ENCODE results near the gene OLFM2.
"Not testable (repeated sequence)": the region's sequence is repeated elsewhere in the genome, so short reads cannot be mapped to it uniquely, and the experiment has no call there.

OLFM2 gene

GRCh38 chr19:9941671-9942070 lies 5.4 kb upstream of the OLFM2 start:
- DNase-seq (ENCODE audit: low read depth), result no peak

DNA sequence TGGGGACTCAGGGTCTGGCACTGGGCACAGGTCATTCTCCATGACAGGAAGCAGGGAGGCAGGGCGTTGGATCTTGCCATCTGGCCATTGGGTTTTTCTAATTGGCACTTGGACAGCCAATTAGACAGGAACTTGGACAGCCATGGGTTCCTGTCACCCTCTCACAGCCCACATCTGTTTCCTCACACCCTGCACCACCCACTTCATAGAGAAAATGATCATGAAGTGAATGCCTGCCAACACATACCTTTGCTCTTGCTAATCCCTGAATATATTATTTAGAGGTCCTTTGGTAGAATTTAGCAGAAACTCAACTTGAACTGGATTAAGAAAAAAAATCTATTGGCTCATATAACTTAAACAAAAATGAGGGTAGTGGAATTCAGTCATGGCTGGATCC lies 4.9 kb upstream of the OLFM2 start:
- DNase-seq (ENCODE audit: low read depth), result no peak

GRCh38 chr19:9940778-9941177 lies 4.5 kb upstream of the OLFM2 start:
- DNase-seq (ENCODE audit: low read depth), result no peak

- DNase-seq (ENCODE audit: low read depth), result no peak
These were observed 3.1 kb upstream of the OLFM2 start for GRCh38 chr19:9939301-9939913.

- no peak for DNase-seq (ENCODE audit: low read depth)
These were observed 691 bp upstream of the OLFM2 start for GRCh38 chr19:9937001-9937411.

- no peak for DNase-seq (ENCODE audit: low read depth)
These were observed 599 bp downstream of the OLFM2 start for GRCh38 chr19:9935506-9936325.

DNA sequence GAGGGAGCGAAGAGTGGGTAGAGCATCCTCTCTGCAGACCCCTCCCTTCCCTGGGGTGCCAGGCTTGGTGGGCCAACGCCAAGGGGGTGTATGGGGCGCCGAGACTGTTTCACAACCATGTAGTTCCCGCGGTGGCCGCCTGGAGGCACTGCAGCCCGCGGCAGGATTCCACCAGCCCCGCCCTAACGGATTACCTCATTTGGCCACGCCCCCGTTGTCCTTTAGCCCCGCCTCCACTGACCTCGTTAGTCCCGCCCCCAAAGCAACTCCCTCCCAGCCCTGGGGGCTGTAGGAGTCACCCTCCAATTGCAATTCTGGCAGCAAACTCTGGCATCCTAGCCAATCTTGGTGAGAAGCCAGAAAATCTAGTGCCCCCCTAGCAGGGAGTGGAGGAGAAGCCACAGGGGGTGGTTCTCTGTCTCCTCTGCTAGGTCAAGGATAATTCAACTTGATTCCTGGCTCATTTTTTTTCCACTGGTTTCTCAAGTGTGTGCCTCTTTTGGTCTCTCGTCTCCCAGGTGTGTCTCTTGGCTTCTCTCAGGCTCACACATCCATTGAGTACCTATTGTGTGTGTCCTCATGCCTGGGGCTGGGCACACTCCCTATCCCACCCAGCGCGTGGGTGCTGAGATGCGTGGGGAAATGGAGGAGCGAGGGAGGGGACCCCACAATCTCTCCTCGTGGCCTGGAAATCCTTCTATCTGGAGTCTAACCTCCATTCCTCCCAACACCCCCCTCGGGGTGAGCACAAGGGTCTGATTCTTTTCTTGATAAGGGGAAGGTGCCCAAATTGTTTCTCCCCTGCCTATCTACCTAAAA lies 2.0 kb downstream of the OLFM2 start:
- peak; percentile 78 for DNase-seq (ENCODE audit: low read depth)

GRCh38 chr19:9932835-9933234 lies 3.5 kb downstream of the OLFM2 start:
- no peak for DNase-seq (ENCODE audit: low read depth)

- DNase-seq (ENCODE audit: low read depth), result no peak
These were observed 4.7 kb downstream of the OLFM2 start for GRCh38 chr19:9931629-9932028.

DNA sequence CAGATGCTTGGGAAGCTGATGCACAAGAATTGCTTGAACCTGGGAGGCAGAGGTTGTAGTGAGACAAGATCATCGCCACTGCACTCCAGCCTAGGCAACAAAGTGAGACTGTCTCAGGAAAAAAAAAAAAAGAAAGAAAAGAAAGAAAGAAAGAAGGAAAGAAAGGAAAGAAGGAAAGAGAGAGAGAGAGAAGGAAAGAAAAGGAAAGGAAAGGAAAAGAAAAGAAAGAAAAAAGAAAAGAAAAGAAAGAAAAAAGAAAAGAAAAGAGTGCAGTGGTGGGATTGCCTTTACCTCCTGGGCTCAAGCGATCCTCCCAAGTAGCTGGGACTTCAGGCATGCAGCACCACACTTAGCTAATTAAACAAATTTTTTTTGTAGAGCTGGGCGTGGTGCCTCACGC lies 12.9 kb downstream of the OLFM2 start:
- DNase-seq (ENCODE audit: low read depth), result no peak

DNA sequence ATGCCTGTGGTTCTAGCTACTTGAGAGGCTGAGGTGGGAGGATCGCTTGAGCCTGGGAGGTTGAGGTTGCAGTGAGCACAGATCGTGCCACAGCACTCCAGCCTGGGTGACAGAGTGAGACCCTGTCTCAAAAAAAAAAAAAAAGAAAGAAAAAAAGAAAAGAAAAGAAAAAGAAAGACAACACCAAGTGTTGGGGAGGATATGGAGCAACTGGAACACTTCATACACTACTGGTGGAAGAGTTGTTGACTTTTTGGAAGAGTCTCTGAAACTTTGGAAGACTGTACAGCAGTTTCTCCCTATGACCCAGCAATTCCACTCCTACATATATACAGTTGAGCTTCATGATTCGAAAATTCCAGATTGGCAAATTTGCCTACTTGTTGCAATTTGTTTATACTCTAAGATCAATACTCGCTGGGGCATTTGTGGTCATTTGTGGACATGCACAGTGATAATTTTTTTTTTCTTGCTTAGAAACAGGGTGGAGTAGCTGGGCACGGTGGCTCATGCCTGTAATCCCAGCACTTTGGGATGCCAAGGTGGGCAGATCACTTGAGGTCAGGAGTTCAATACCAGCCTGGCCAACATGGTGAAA lies 13.4 kb downstream of the OLFM2 start:
- DNase-seq (ENCODE audit: low read depth), result not testable (repeated sequence)

DNA sequence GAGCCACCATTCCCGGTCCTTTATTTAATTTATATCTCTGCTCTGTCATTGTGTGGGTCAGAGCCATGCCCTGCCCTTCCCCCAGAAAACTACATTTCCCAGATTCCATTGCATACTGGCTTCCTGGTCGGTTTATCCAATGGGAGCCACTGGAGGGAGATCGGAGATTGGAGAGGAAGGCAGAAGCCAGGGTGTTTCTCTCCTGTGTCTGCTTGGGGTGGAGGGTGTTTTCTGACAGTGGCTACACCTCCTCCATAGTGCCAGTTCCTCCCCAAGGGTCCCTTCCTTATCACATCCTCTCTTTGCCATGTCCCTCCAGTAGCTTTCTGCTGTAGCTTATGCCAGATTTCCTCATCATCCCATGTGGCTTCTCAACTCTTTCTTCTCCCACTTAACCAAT lies 19.0 kb downstream of the OLFM2 start:
- DNase-seq (ENCODE audit: low read depth), result no peak

GRCh38 chr19:9916719-9917118 lies 19.6 kb downstream of the OLFM2 start:
- no peak for DNase-seq (ENCODE audit: low read depth)

DNA sequence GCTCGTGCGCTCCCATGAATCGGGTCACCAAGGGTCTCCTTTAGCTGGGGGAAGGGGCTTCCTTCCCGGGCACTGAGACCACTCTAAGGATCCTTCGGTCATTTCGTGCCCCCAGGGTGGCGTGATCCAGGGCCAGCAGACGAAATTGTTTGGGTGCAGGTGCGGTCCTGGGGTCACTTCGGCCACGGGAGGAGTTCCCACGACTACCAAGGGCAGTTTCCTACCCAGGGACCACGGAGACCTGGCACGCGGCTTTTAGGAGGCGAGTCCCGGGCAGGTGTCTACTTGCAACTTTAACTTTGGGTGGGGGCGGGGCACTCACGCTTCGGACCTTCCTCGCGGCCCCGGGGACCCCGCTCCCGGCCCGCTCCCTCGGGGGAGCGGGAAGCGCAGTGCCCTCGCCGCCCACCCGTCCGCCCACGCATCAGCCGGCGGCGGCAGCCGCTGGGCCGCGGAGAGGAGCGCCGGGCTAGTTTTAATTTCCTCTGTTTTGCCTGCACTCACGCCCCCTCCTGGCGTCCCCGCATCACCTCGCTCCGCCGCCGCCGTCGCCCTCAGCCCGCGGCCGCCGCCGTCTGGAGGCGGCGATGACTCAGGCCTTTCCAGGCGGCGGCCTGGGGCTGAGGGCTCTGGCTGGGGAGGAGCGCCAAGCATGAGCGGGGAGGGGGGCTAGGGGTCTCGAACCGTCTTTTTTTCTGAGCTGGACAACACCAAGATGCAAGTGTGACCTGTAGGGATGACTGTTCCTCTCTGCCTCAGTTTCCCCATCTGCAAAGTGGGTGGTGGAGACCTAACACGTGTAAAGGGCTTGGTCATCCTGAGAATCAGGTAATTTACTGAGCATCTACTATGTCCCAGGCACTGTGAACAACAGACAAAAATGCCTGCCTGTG lies 21.8 kb downstream of the OLFM2 start:
- DNase-seq (ENCODE audit: low read depth), result peak; percentile 75

DNA sequence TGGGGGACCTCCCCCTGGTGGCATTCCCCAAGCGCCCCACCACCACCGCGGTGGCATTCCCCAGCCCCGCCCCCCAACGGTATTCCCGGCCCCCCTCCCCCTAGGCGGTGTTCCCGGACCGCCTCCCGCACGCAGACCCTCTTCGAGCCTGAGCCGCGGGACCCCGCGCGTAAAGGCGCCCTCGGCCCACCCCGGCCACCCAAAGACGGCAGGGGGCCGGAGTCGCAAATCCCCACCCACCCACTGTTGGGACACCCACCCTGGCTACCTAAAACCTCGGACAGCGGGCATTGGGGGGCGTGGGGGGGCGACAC lies 22.4 kb downstream of the OLFM2 start:
- DNase-seq (ENCODE audit: low read depth), result no peak

DNA sequence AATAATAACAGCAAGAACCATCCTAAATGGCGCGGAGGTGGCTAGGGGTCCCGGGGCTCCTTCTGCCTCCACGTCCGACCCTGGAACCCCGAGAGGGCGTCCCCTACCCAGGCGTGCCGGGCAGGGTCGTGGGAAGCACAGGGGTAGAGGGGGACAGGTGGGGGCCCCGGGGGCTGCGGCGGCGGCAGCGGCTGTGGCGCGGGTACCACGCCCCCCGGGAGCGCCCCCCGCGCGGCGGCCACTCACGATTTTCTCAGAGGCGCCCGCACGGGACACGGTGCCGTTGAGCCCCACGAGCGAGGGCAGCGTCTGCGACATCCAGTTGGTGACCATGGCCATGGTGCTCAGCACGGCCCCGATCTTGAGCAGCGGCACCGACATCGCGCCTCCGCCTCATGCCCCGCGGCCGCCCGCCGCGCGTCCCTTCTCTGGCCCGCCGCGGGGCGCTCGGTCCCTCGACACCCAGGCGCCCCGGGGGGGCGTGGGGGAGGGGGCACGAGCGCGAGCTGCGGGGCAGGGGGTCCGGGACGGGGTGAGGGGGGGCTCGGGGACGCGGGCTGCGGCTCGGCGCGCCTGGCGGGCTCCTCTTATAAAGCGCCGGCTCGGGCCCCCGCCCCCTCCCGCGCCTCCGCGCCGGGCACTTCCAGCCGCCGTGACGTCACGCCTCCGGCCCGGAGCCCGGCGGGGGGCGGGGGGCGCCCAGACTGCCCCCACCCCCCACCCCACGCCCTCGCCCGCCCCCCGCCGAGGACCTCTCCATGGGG lies 22.9 kb downstream of the OLFM2 start:
- DNase-seq (ENCODE audit: low read depth), result no peak

GRCh38 chr19:9912551-9913236 lies 23.6 kb downstream of the OLFM2 start:
- no peak for DNase-seq (ENCODE audit: low read depth)

- DNase-seq (ENCODE audit: low read depth), result no peak
These were observed 24.7 kb downstream of the OLFM2 start for GRCh38 chr19:9911524-9912185.

GRCh38 chr19:9910625-9911024 lies 25.7 kb downstream of the OLFM2 start:
- no peak for DNase-seq (ENCODE audit: low read depth)

- DNase-seq (ENCODE audit: low read depth), result no peak
These were observed 27.1 kb downstream of the OLFM2 start for GRCh38 chr19:9909251-9909650.
